ENCODE measurements around the gene LRIG1. TPM values are rescaled to one million over a fixed set of nuclear protein-coding genes. Genes with fewer than 3 reads are reported as not detected.

LRIG1 gene
- total and polyA plus RNA-seq, 2 of the 8 experiments (the other 6 are each of a cell fraction or from before 2014, with no cell fraction given): 78.1 to 88.7 TPM

DNA sequence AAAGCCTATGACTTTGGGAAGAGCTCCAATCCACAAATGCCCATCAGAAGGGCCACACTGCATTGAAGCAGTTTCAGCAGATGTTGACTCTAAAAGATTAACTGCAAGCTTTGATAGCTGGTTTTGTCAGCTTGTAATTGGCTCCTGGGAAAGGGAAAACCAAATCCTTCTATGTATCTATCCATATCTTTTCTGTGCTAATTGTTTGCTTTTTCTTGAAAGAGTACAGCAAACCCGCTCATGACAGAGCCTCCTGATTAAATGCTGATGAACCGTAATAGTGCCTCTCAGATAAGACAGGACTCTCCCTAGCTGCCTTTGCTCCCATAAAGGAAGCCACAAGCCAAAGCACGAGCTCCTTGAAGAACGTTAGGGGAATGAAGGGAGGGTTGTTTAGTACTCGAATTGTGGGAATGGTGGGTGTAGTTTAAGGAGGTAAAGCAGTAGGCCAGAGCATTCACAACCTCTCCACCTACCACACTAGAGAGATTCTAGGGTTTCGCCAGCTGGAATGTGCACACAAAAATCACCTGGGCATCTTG, 33.6 kb upstream of the LRIG1 start:
- POLR2A ChIA-PET (ENCODE audit: partially characterized antibody): interaction anchor here (1.3 kb wide), 1 partner anchor 37 kb away, joined by 3 read pairs; no protein-coding TSS in a partner anchor
- FAIRE-seq: no peak
- peaks cover 4 to 21% (median 18%) of the 10 kb centered on the region in 4 experiments; a peak in 6 of 7 replicates for H3K4me1 ChIP-seq (replicated peaks in 1 of 4; ENCODE audit: control insufficient read depth in 3 of 4, insufficient read depth in 4 of 4, low read length in 3 of 4)

More for the DNA sequence above, 33.6 kb upstream of the LRIG1 start:
- H3K4me2 ChIP-seq (ENCODE audit: insufficient read depth in 1 of 2, low read depth in 2 of 2, low read length in 2 of 2): no peak overlapping the region
- H3K4me3 ChIP-seq (ENCODE audit: extremely low read depth in 1 of 4, insufficient read depth in 2 of 4, low read depth in 3 of 4, low read length in 4 of 4): no peak overlapping the region
- H2AFZ ChIP-seq (ENCODE audit: low read length): no peak overlapping the region
- H2AK5ac ChIP-seq (ENCODE audit: low read depth, low read length): no peak overlapping the region
- H3K56ac ChIP-seq (replicated peaks; ENCODE audit: insufficient read length, low read depth, low read length): peak overlapping the region; percentile 28
- no peak overlapping the region for H2BK15ac ChIP-seq (ENCODE audit: low read length)
- H4K5ac ChIP-seq (ENCODE audit: insufficient read length, low read depth, low read length): no peak overlapping the region
- no peak overlapping the region for H3K4ac ChIP-seq (replicated peaks; ENCODE audit: insufficient read length, low read depth, low read length)
- CTCF ChIA-PET (ENCODE audit: partially characterized antibody): interaction anchor here (0.8 to 1.4 kb wide), 6 partner anchors 17 to 281 kb away, joined by 3 to 4 read pairs (median 3); no protein-coding TSS in a partner anchor
- no peaks in the 10 kb centered on the region for H3K79me1 ChIP-seq (ENCODE audit: low read depth, low read length)
- peak overlapping the region; percentile 24; the same call in 1 of the 2 replicates for H3K18ac ChIP-seq (ENCODE audit: extremely low read depth, low read length)
- H2BK120ac ChIP-seq (replicated peaks; ENCODE audit: low read depth, low read length): peak overlapping the region; percentile 95
- no peak overlapping the region; the same call in 1 of the 2 replicates for H2BK12ac ChIP-seq (ENCODE audit: low read depth, low read length)
- no peak overlapping the region for H3K23ac ChIP-seq (ENCODE audit: insufficient read length)
- H3K27me3 ChIP-seq (replicated peaks in 1 of 4; ENCODE audit: control insufficient read depth in 3 of 4, extremely low read depth in 1 of 4, insufficient read depth in 3 of 4, low read length in 3 of 4): no peaks in the 10 kb centered on the region
- H3K14ac ChIP-seq (ENCODE audit: insufficient read length): no peak overlapping the region
- no peak overlapping the region for H4K8ac ChIP-seq (ENCODE audit: extremely low read depth, insufficient read depth, low read length)
- H3K27ac ChIP-seq (ENCODE audit: low read depth, low read length): no peak overlapping the region
- no peaks in the 10 kb centered on the region for H4K20me1 ChIP-seq (replicated peaks in 1 of 2; ENCODE audit: control insufficient read depth in 1 of 2, insufficient read depth in 2 of 2, low read length in 2 of 2)
- no peaks in the 10 kb centered on the region for H3K23me2 ChIP-seq (ENCODE audit: low read depth, low read length)
- no peaks in the 10 kb centered on the region for H3K9me3 ChIP-seq (ENCODE audit: insufficient read depth in 2 of 2, low read depth in 1 of 2, low read length in 1 of 2)
- H3K79me2 ChIP-seq (ENCODE audit: control insufficient read depth in 1 of 2, insufficient read depth in 2 of 2, low read length in 2 of 2): no peaks in the 10 kb centered on the region
- DNase-seq (ENCODE audit: low read depth in 1 of 2, low spot score in 2 of 2): no peak
- H3K9ac ChIP-seq (replicated peaks in 1 of 4; ENCODE audit: extremely low read depth in 1 of 4, low read depth in 3 of 4, low read length in 3 of 4): no peak overlapping the region
- no peaks in the 10 kb centered on the region for H3K36me3 ChIP-seq (ENCODE audit: control insufficient read depth in 2 of 4, insufficient read depth in 4 of 4, low read length in 3 of 4)
- whole genome bisulfite sequencing, 2 experiments (ENCODE audit: extremely low coverage in 1 of 2, insufficient coverage in 1 of 2, insufficient read length in 1 of 2, insufficient replicate concordance in 2 of 2, low coverage in 1 of 2, low lambda C conversion rate in 2 of 2, missing lambda C conversion rate in 1 of 2): 70% methylated on average over 6 of the region's 6 CpGs; no CpG with 5 or more reads in 1 of the 2 experiments
- peak overlapping the region; percentile 44 for H4K91ac ChIP-seq (replicated peaks; ENCODE audit: insufficient read length, low read length)
- no peak overlapping the region for H2BK5ac ChIP-seq (ENCODE audit: low read depth, low read length)
- peak overlapping the region; percentile 66; the same call in 1 of the 2 replicates for H2BK20ac ChIP-seq (ENCODE audit: low read length)
